Peyer's patch (tissue), 4 donors: ENCODE results near the gene PRDM5. TPM values are rescaled to one million over a fixed set of nuclear protein-coding genes. Genes with fewer than 3 reads are reported as not detected.

Experiments used
- DNase-seq, 3 donors: peaks; one replicate each; pipeline ENCODE4 v3.0.0-alpha.2; 2017 to 2019
- H3K27ac ChIP-seq, 4 donors: fragments of 200-600 bp; sonication (generic); one replicate each; pipeline ENCODE4 v1.5.1; 2016 to 2019
- H3K27me3 ChIP-seq, 2 donors: fragments of 200-600 bp; sonication (generic); one replicate each; pipeline ENCODE4 v1.5.1; 2019
- H3K36me3 ChIP-seq, 3 donors: fragments of 200-600 bp; sonication (generic); one replicate each; pipeline ENCODE4 v1.5.1; 2016 to 2019
- H3K4me1 ChIP-seq, 4 donors: fragments of 200-600 bp; sonication (generic); one replicate each; pipeline ENCODE4 v1.5.1; 2016 to 2019
- H3K4me3 ChIP-seq, 4 donors: fragments of 200-600 bp; sonication (generic); 1 replicate in 3 of 4; 2 replicates in 1 of 4; pipeline ENCODE4 v1.5.1; 2016 to 2019; ENCODE audit warnings: mild to moderate bottlenecking in 1 of 4
- H3K9me3 ChIP-seq, 4 donors: fragments of 200-600 bp; sonication (generic); one replicate each; pipeline ENCODE4 v1.5.1; 2016 to 2019; ENCODE audit warnings: mild to moderate bottlenecking in 1 of 4
- POLR2A ChIP-seq, 2 donors: fragments of 450-650 bp; IDR thresholded peaks; one replicate each; pipeline ENCODE4 v1.5.1; 2017; ENCODE audit warnings: antibody characterized with exemption in 2 of 2, mild to moderate bottlenecking in 2 of 2, moderate library complexity in 2 of 2
- total RNA-seq, 4 donors: library from RNA; depleted of rRNA; stranded (reverse); fragments of >200 nt; gene quantifications; one replicate each; pipeline ENCODE4 v1.1.0, GENCODE V29; 2016
- TF ChIP-seq, protein P1 (sequence below), 6 experiments: fragments of 450-650 bp in 4 of 6; fragments of 200-600 bp in 2 of 6; sonication (generic) in 1 of 6; IDR thresholded peaks; one replicate each; pipeline ENCODE4 v1.5.1; 2017 to 2019; ENCODE audit warnings: antibody characterized with exemption in 6 of 6, mild to moderate bottlenecking in 3 of 6, moderate library complexity in 1 of 6

PRDM5 gene
- total RNA-seq, 4 donors from 2014 or later = 3.9 to 9.9 (median 5.3) TPM

DNA sequence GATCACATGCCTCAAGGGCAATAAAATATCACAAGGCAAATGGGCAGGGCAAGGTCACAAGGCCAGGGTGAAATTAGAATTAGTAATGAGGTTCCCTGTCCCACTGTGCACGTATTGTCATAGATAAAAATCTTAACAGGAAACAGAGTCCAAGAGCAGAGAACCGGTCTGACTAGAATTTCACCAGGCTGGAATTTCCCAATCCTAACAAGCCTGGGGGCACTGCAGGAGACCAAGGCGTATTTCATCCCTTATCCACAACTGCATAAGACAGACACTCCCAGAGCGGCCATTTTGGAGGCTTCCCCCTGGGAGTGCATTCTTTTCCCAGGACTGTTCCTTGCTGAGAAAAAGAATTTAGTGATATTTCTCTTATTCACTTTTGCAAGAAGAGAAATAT lies 25.9 kb upstream of the PRDM5 start:
- no peaks in the 10 kb centered on the region for H3K4me1 ChIP-seq
- no peak for DNase-seq
- no peak for TF ChIP-seq POLR2A (IDR thresholded peaks at IDR 0.05)
- TF ChIP-seq, protein P1, sequence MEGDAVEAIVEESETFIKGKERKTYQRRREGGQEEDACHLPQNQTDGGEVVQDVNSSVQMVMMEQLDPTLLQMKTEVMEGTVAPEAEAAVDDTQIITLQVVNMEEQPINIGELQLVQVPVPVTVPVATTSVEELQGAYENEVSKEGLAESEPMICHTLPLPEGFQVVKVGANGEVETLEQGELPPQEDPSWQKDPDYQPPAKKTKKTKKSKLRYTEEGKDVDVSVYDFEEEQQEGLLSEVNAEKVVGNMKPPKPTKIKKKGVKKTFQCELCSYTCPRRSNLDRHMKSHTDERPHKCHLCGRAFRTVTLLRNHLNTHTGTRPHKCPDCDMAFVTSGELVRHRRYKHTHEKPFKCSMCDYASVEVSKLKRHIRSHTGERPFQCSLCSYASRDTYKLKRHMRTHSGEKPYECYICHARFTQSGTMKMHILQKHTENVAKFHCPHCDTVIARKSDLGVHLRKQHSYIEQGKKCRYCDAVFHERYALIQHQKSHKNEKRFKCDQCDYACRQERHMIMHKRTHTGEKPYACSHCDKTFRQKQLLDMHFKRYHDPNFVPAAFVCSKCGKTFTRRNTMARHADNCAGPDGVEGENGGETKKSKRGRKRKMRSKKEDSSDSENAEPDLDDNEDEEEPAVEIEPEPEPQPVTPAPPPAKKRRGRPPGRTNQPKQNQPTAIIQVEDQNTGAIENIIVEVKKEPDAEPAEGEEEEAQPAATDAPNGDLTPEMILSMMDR (IDR thresholded peaks at IDR 0.05) = no peak
- H3K27me3 ChIP-seq = no peaks in the 10 kb centered on the region
- H3K4me3 ChIP-seq = no peak overlapping the region
- H3K9me3 ChIP-seq = peaks cover 0 to 4% (median 0%) of the 10 kb centered on the region in 4 donors
- H3K36me3 ChIP-seq = no peaks in the 10 kb centered on the region
- no peak overlapping the region for H3K27ac ChIP-seq

DNA sequence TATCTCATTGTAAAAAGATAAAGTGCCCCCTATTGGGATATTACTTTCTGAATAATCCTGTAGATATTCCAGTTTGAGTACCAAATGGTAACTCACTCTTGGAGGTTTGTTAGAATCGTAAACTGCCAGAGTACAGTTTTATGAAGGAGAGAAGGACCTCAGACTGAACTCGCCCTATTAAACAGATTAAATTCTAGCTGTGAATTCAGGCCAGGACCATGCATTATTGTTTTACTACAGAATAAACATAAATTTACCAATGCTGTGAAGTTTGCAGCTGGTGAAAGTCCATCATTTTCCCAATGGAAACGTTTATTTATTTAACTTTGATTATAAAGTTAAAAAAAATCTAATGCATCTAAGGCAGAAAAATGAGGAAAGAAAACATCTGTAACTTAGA lies 20.2 kb upstream of the PRDM5 start:
- Histone ChIP-seq H3K27ac (no peak overlapping the region), H3K27me3 (no peaks in the 10 kb centered on the region)
- DNase-seq = no peak

DNA sequence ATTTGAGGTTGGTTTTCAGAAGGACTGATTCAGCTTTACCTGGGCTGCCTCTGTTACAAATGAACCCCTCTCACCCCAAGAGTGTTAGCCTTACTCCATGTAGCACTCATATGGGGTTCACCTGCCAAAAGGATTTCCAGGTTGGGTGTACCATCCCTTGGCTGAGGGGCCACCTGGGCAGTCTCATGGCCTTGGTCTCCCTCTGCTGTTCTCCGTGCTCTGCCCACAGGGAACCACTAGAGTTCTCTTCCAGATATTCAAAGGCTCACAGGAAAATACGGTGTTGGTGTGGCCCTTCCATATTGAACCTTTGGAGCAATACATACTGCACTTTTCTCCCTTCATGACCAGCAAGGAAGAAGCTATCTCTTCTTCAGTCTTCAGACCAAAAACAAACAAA lies 18.0 kb upstream of the PRDM5 start:
- TF ChIP-seq, protein P1 (IDR thresholded peaks at IDR 0.05) = no peak
- no peak for TF ChIP-seq POLR2A (IDR thresholded peaks at IDR 0.05)
- H3K27me3 ChIP-seq = no peaks in the 10 kb centered on the region
- H3K27ac ChIP-seq = no peak overlapping the region
- no peaks in the 10 kb centered on the region for H3K4me1 ChIP-seq
- no peak overlapping the region for H3K4me3 ChIP-seq
- H3K36me3 ChIP-seq = no peaks in the 10 kb centered on the region
- DNase-seq = no peak
- no peaks in the 10 kb centered on the region for H3K9me3 ChIP-seq

More for the DNA sequence above, 20.2 kb upstream of the PRDM5 start:
- H3K4me3 ChIP-seq = no peak overlapping the region
- H3K36me3 ChIP-seq = no peaks in the 10 kb centered on the region
- no peaks in the 10 kb centered on the region for H3K4me1 ChIP-seq
- no peak for TF ChIP-seq POLR2A (IDR thresholded peaks at IDR 0.05)
- TF ChIP-seq, protein P1 (IDR thresholded peaks at IDR 0.05) = no peak
- H3K9me3 ChIP-seq = no peaks in the 10 kb centered on the region

DNA sequence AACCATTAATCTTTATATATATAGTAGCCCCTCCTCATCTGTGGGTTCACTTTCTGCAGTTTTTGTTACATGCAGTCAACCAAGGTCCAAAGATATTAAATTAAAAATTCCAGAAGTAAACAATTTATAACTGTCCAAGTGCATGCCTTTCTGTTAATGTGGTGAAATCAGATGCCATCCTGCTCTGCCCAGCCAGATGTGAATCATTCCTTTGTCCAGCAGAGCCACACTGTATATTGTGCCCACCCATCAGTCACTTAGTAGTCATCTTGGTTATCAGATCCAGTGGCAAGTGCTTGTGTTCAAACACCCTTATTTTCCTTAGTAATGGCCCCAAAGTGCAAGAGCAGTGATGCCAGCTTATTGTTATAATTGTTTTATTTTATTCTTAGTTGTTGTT lies 17.2 kb upstream of the PRDM5 start:
- DNase-seq = no peak

DNA sequence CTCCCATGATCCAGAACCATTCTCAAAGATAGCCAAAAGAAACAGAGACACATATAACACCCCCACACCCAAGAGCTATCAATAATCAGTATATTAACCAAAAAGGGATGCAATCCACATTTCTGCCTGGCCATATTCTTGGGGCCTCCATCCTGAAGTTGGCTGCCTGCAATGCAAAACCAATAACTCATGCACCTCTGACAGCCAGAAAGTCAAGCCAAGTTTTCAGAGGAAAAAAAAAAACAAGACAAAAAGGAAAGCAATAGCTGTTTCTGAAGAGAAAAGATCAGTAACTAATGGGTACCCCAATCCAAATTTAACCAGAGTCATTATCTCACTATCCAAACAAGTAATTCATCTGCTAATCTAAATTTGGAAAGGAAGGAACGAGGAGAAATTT lies 7.3 kb upstream of the PRDM5 start:
- Histone ChIP-seq H3K9me3 (no peaks in the 10 kb centered on the region), H3K36me3 (no peaks in the 10 kb centered on the region), H3K27me3 (no peaks in the 10 kb centered on the region), H3K27ac (no peak overlapping the region), H3K4me1 (no peaks in the 10 kb centered on the region), H3K4me3 (no peak overlapping the region)
- TF ChIP-seq, protein P1 (IDR thresholded peaks at IDR 0.05) = no peak
- no peak for TF ChIP-seq POLR2A (IDR thresholded peaks at IDR 0.05)
- no peak for DNase-seq

More for the DNA sequence above, 17.2 kb upstream of the PRDM5 start:
- Histone ChIP-seq H3K27ac (no peak overlapping the region), H3K9me3 (no peaks in the 10 kb centered on the region), H3K4me3 (no peak overlapping the region), H3K36me3 (no peaks in the 10 kb centered on the region), H3K4me1 (no peaks in the 10 kb centered on the region), H3K27me3 (no peaks in the 10 kb centered on the region)
- TF ChIP-seq, protein P1 (IDR thresholded peaks at IDR 0.05) = no peak
- TF ChIP-seq POLR2A (IDR thresholded peaks at IDR 0.05) = no peak

DNA sequence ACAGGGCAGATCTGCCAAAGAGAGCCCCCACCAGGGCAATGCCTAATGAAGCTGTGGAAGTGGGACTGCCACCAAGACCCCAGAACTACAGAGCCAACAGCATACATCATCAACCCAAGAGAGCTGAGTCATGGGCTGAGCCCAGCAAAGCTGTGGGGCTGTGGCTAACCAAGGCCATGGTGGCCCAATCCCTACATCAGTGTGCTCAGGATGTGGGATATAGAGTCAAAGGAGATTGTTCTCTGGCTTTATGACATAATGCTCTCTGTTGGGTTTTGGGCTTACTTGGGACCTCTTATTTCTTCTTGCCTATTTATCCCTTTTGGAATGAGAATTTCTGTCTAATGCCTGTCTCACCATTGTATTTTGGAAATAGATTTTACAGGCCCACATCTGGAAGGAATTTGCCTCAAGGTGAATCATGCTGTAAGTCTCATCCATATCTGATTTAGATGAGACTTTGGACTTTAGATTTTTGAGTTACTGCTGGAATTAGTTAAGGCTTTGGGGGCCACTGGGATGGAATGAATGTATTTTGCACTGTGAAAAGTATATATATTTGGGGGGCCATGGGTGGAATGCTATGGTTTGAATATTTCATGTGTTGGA lies 5.4 kb upstream of the PRDM5 start:
- TF ChIP-seq POLR2A (IDR thresholded peaks at IDR 0.05) = no peak
- TF ChIP-seq, protein P1 (IDR thresholded peaks at IDR 0.05) = no peak
- no peaks in the 10 kb centered on the region for H3K27me3 ChIP-seq
- no peaks in the 10 kb centered on the region for H3K4me1 ChIP-seq
- no peak overlapping the region for H3K4me3 ChIP-seq
- DNase-seq = no peak
- H3K27ac ChIP-seq = no peak overlapping the region
- no peaks in the 10 kb centered on the region for H3K36me3 ChIP-seq
- H3K9me3 ChIP-seq = no peaks in the 10 kb centered on the region
